Gastroesophageal sphincter (tissue), 3 donors: ENCODE results near the gene PDE4B.

Source experiments
- EP300 ChIP-seq: sonication (generic); formaldehyde crosslinking; IDR thresholded peaks from one replicate; pipeline ENCODE4 v1.6.1; 2017; ENCODE audit warnings: antibody characterized with exemption, mild to moderate bottlenecking
- POLR2A ChIP-seq, 2 donors: fragments of 450-650 bp; IDR thresholded peaks; one replicate each; pipeline ENCODE4 v1.6.1; 2017; ENCODE audit warnings: antibody characterized with exemption in 2 of 2, mild to moderate bottlenecking in 2 of 2, moderate library complexity in 1 of 2
- POLR2AphosphoS5 ChIP-seq: sonication (generic); formaldehyde crosslinking; IDR thresholded peaks from one replicate; pipeline ENCODE4 v1.6.1; 2017; ENCODE audit warnings: antibody characterized with exemption
- TF ChIP-seq, protein P1 (sequence below), 4 experiments: fragments of 200-600 bp in 2 of 4; fragments of 450-650 bp in 2 of 4; sonication (generic) in 1 of 4; IDR thresholded peaks; one replicate each; pipeline ENCODE4 v1.5.1; 2017 to 2019; ENCODE audit warnings: antibody characterized with exemption in 4 of 4, mild to moderate bottlenecking in 2 of 4, moderate library complexity in 2 of 4

- TF ChIP-seq, protein P1, sequence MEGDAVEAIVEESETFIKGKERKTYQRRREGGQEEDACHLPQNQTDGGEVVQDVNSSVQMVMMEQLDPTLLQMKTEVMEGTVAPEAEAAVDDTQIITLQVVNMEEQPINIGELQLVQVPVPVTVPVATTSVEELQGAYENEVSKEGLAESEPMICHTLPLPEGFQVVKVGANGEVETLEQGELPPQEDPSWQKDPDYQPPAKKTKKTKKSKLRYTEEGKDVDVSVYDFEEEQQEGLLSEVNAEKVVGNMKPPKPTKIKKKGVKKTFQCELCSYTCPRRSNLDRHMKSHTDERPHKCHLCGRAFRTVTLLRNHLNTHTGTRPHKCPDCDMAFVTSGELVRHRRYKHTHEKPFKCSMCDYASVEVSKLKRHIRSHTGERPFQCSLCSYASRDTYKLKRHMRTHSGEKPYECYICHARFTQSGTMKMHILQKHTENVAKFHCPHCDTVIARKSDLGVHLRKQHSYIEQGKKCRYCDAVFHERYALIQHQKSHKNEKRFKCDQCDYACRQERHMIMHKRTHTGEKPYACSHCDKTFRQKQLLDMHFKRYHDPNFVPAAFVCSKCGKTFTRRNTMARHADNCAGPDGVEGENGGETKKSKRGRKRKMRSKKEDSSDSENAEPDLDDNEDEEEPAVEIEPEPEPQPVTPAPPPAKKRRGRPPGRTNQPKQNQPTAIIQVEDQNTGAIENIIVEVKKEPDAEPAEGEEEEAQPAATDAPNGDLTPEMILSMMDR (IDR thresholded peaks at IDR 0.05) = no peak
- TF ChIP-seq EP300 (no peak), POLR2A (IDR thresholded peaks at IDR 0.05) (no peak), POLR2AphosphoS5 (no peak)
Measured at GRCh38 chr1:66214901-66215300, 422.2 kb downstream of the PDE4B start.
